Measurements from ENCODE around the gene TMIGD1.

- no peak for TF ChIP-seq CTCF (IDR thresholded peaks at IDR 0.05)
- TF ChIP-seq POLR2A (IDR thresholded peaks at IDR 0.05): no peak
Observed at GRCh38 chr17:30360086-30360808, 26.4 kb upstream of the TMIGD1 start.

Measured in lower leg skin (tissue), 3 donors.